Measurements from ENCODE around the gene RRAS2. TPM values are rescaled to one million over a fixed set of nuclear protein-coding genes. Genes with fewer than 3 reads are reported as not detected.

The RRAS2 gene
- total and polyA plus RNA-seq, 12 donors = 9.2 to 59.3 (median 26.6) TPM

DNA sequence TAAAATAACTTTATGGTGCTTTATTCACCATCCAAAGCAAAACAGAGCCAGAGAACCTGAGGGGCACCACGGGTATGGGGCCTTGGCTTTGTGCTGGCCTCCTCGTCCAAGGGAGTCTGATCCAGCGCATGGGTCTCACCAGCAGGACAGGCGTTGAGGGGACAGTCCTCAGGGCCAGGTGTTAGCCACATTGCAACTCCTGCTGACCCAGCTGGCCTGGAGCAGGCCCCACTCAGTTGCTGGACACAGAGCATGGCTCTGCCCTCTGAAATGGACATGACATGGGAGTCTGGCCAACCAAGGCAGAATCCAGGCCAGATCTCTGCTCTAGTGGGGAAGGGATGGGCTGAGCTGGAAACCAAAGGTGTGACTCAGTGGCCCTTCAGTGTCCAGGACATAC, 116.2 kb downstream of the RRAS2 start:
- Histone ChIP-seq H3K36me3 (replicated peaks in 1 of 2) (no peaks in the 10 kb centered on the region), H3K27me3 (no peaks in the 10 kb centered on the region), H3K27ac (no peak overlapping the region), H3K4me1 (replicated peaks in 1 of 2) (no peaks in the 10 kb centered on the region), H3K9me3 (replicated peaks in 1 of 3) (no peaks in the 10 kb centered on the region), H3K4me3 (no peak overlapping the region)
- no peak for TF ChIP-seq POLR2A (IDR thresholded peaks at IDR 0.05)
- TF ChIP-seq, protein P1, sequence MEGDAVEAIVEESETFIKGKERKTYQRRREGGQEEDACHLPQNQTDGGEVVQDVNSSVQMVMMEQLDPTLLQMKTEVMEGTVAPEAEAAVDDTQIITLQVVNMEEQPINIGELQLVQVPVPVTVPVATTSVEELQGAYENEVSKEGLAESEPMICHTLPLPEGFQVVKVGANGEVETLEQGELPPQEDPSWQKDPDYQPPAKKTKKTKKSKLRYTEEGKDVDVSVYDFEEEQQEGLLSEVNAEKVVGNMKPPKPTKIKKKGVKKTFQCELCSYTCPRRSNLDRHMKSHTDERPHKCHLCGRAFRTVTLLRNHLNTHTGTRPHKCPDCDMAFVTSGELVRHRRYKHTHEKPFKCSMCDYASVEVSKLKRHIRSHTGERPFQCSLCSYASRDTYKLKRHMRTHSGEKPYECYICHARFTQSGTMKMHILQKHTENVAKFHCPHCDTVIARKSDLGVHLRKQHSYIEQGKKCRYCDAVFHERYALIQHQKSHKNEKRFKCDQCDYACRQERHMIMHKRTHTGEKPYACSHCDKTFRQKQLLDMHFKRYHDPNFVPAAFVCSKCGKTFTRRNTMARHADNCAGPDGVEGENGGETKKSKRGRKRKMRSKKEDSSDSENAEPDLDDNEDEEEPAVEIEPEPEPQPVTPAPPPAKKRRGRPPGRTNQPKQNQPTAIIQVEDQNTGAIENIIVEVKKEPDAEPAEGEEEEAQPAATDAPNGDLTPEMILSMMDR (IDR thresholded peaks at IDR 0.05) = no peak
- no peak for DNase-seq
- WGBS, 4 donors = 89 to 97% (median 93%) methylated on average over 4 of the region's 4 CpGs
- intact Hi-C loops (cut with DNase I) = no loop called here

DNA sequence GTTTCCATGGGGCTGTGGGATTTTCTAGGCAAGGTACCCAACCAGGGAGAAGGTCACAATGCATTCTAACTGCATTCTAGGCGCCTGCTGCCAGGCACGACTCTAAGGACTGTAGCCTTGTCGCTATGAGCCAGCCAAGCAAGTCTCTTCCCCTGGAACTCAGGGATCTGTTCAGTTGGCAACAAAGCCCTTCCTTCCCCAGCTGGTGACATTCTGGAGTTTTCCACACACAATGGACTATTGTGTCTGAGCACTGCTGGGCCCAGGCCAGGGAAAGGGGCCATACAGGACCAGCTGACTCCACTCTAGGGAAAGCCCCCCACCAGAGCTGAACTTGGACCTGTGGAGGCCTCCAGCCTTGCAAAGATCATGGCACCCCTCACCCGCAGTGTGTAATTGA, 116.8 kb downstream of the RRAS2 start:
- Histone ChIP-seq H3K36me3 (replicated peaks in 1 of 2) (no peaks in the 10 kb centered on the region), H3K4me3 (no peak overlapping the region), H3K27ac (no peak overlapping the region), H3K9me3 (replicated peaks in 1 of 3) (no peaks in the 10 kb centered on the region), H3K4me1 (replicated peaks in 1 of 2) (no peaks in the 10 kb centered on the region), H3K27me3 (no peaks in the 10 kb centered on the region)
- intact Hi-C loops (cut with DNase I) = no loop called here
- no peak for TF ChIP-seq POLR2A (IDR thresholded peaks at IDR 0.05)
- TF ChIP-seq, protein P1 (IDR thresholded peaks at IDR 0.05) = no peak
- WGBS, 4 donors = 63 to 92% (median 72%) methylated on average over 1 to 4 of the region's 4 CpGs
- DNase-seq = no peak

DNA sequence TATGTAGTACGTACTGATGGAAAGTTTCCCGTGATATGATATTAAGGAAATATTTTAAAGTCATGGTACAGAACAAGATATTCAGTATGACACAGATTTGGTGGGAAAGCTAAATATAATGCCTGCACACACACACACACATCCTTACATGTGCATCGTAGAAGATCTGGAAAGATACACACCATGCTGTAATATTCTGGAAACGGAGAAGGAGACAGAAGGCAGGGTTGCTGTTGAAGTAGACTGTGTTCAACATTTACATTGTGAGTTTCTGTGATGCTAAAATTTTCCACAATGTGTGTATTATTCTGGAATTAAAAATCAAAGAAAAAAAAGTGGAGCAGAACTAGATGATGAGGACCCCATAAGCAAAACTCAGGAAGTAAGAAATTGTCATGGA, 118.0 kb downstream of the RRAS2 start:
- no peak overlapping the region for H3K27ac ChIP-seq
- 91 to 94% (median 93%) methylated on average over 4 of the region's 4 CpGs for whole genome bisulfite sequencing, 4 donors
- H3K9me3 ChIP-seq (replicated peaks in 1 of 3) = no peaks in the 10 kb centered on the region
- no peaks in the 10 kb centered on the region for H3K36me3 ChIP-seq (replicated peaks in 1 of 2)
- DNase-seq = no peak
- no peaks in the 10 kb centered on the region for H3K4me1 ChIP-seq (replicated peaks in 1 of 2)
- no peak for TF ChIP-seq POLR2A (IDR thresholded peaks at IDR 0.05)
- TF ChIP-seq, protein P1 (IDR thresholded peaks at IDR 0.05) = no peak
- no peak overlapping the region for H3K4me3 ChIP-seq
- H3K27me3 ChIP-seq = no peaks in the 10 kb centered on the region
- intact Hi-C loops (cut with DNase I) = no loop called here

DNA sequence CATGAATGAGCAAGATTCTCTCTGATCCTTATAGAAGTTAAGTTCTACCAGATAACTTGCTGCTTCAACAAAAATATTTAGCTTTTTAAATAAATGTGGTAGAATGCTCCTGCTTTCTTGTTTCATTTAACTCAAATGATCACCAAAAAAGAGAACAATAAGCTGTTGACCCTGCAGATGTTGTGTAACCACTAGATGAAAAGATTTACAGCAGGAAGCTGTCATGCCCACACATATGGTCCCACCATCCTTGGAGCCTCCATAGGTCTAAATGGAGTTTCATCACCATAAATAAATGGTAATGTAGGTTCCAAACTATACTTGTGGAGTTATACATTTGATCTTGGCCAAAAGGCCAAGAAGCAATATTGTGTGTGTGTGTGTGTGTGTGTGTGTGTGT, 118.8 kb downstream of the RRAS2 start:
- TF ChIP-seq POLR2A (IDR thresholded peaks at IDR 0.05) = no peak
- TF ChIP-seq, protein P1 (IDR thresholded peaks at IDR 0.05) = no peak
- no peak for DNase-seq
- intact Hi-C loops (cut with DNase I) = no loop called here
- no peaks in the 10 kb centered on the region for H3K36me3 ChIP-seq (replicated peaks in 1 of 2)
- H3K4me1 ChIP-seq (replicated peaks in 1 of 2) = no peaks in the 10 kb centered on the region
- H3K9me3 ChIP-seq (replicated peaks in 1 of 3) = no peaks in the 10 kb centered on the region
- H3K27me3 ChIP-seq = no peaks in the 10 kb centered on the region
- H3K27ac ChIP-seq = no peak overlapping the region
- no peak overlapping the region for H3K4me3 ChIP-seq

Measured in adrenal gland (tissue), 12 donors.